Limb (tissue), 2 donors: Measurements from ENCODE around the gene ACADVL.

Source experiments
- DNase-seq, 2 donors: peaks; one replicate each; pipeline ENCODE4 v3.0.0-alpha.2; 2016; ENCODE audit errors: extremely low spot score in 2 of 2

The ACADVL gene

DNA sequence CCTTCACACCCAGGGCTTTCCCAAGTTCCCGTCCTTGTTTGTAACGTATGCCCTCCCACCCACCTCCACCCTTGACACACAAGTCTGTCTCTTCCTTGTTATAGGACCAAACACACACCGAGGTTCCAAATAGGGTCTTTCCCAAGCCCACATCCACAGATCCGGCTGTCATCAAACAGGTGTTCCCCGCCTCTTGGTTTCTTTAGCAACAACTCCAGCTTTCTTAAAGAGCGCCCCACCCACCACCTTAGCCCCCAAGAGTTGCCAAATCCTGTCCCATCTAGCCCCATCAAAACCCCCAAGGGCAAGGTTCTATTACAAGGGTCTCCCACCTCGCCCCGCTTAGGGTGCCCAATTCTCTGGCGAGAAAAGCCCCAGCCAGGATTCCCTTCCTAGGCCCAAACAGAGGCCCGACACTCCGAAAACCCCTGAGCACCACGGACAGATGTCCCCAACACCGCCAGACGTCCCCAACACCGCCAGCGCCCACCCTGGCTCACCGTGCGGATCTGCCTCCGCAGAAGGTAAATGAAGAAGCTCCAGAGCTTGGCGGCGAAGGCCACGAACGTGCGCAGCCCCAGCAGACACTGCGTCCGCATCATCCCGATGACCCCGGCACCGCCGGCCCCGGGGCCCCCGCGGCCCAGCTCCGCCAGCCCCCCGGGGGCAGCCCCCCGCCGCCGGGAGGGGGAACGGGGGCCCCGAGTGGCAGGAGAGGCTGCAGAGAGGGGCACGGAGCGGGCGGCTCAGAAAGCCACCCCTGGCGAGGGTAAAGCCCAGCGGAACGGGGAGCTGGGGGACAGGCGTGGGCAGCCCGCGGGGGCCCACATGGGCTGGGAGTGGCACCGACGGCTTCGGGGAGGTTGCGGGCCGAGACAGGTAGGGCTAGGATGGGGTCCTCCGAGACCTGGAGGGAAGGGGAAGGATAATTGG lies 31.2 kb downstream of the ACADVL start:
- DNase-seq: no peak

DNA sequence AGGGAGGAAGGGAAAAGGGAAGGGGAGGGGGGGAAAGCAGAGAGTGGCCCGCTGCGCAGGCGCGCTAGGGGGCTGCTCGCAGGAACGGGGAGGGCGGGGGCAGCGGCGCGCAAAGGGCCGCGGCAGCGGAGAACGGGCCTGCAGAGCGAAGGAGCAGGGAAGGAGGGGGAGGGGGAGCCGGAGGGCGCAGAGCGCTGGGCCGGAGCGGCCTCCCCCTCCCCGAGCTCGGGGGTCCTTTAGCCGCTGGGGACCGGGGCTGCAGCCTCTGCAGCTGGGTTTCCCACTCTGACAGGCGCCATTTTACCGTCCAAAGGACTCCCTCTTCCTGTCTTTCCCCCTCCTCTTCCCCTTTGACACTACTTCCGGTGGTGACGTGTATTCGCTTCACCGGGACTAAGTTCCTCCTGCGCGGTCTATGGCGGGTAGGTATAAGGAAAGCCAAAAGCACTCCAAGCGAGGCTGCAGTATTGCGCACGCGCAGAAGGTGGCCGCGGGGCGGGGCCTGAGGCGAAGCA lies 32.0 kb downstream of the ACADVL start, which contains the start of gene CTDNEP1:
CTDNEP1 (minus strand) TSS at position 74 of the 515 bp plus-strand sequence. CDS start 438 bp downstream, outside the sequence.
- DNase-seq: peak; percentile 99 to 100

DNA sequence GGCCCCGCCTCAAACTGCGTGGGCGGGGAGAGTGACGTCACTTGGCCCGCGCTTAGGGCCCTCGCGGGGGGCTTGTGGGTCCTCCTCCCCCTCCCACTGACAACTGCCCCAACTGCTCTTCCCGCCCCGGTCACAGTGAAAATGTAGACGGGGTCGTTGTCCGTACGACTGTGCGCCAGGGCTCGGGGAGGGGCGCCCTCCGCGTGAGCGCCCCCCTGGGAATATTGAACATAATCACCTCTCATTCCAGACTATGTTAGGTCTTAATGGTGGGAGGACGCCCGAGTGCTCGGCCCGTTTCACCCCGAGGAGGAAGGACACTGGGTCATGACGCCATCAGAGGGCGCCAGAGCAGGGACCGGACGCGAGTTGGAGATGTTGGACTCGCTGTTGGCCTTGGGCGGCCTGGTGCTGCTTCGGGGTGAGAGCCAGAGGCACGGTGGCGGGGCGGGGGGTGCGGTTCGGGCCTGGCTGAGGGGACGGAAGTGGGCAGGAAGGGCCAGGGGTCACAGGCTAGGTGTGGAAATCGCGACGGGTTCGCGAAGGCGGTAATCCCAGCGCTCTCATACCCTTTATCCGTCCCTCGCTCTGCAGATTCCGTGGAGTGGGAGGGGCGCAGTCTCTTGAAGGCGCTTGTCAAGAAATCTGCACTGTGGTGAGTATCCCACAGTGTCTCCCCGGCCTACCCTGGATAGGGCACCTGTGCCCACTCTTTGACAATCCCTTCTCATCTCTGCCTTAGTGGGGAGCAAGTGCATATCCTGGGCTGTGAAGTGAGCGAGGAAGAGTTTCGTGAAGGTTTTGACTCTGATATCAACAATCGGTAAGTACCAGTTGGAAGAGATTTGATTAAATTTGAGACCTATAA lies 32.7 kb downstream of the ACADVL start, which contains the start of gene ELP5:
ELP5 (plus strand) TSS at position 40 of the 868 bp plus-strand sequence; CDS start at position 376, 336 bp downstream.
- peak; percentile 93 to 95 for DNase-seq

DNA sequence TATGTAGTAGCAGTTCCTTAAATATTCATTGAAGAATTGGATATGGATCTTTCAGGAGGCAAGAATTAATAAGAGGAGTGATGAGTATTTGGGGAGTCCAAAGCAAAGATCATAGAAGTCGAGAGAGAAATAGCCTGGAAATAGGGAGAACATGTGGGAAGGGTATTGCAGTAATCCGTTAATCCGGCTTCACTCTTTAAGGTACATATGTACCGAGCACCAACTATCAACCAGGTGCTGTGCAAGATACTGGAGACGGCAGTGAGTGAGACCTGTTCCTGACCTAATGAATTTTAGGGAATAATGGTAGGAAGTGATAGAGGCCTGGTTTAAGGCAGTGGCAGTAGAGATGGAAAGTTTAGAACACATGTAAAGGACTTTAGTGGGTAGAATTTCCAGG lies 33.3 kb downstream of the ACADVL start:
- no peak for DNase-seq

DNA sequence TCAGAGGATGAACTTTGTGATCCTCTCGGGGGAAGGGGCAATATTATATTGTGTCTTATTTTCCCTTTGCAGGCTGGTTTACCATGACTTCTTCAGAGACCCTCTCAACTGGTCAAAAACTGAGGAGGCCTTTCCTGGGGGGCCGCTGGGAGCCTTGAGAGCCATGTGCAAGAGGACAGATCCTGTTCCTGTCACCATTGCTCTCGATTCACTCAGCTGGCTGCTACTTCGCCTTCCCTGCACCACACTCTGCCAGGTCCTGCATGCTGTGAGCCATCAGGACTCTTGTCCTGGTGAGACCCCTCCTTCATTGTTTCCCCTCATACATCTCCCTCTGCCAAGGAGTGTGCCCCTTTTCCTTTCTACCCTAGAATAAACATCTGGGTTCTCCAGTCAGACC lies 34.8 kb downstream of the ACADVL start:
- DNase-seq: no peak

DNA sequence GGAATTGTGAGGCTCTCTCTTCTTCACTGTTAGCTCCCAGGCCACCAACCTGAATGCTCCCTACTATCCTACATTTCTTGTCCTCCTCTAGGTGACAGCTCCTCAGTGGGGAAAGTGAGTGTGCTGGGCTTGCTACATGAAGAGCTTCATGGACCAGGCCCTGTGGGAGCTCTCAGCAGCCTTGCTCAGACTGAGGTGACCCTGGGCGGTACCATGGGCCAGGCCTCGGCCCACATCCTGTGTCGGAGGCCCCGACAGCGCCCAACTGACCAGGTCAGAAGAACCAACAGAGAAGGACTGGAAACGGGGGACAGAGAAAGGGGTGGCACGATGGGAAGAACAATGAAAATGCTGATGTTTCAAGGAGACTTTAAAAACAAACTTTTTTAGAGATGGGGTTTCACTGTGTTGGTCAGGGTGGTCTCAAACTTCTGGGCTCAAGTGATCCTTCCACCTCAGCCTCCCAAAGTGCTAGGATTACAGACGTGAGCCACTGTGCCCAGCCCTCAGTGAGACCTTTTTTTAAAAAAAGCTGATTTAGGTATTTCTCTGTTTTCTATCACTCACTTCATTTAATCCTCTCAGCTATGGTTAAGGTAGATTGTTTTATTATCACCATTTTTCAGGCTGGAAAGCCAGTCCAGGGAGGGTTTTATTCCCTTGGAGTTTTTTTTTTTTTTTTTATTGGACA lies 37.2 kb downstream of the ACADVL start:
- DNase-seq: no peak

DNA sequence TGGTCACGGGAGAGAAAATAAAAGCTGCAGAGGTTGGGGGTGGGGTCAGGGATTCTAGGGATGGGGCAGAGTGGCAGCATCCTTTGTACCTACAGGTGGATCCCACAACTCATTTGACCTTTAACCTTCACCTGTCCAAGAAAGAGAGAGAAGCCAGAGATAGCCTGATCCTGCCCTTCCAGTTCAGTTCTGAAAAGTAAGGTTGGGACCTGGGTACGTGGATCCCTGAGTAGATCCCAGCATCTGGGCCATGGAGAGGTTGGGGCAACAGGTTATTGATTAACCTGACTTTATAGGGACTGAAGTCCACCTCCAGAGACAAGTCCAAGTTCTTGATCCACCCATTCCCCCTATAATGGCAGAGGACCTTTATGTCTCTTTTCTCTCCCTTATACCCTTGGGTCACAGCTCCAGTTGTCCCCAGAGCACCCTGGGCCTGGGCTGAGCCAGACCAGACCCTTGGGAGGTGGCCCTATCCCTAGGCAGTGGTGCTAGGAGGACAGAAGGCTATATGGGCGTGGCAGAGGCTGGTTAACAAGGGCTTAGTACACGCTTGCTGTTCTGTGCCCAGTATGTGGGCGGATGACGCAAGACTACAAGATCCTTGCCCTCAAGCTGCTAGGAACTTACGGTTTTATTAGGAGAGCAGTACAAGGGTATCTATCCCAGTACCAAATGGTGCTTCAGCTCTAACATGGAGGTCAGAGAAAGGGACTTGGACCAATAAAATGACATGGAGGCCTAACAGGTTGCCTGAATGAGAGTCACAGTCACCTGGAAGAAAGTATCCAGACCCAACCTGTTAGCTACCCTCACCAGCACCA lies 39.2 kb downstream of the ACADVL start:
- no peak for DNase-seq

DNA sequence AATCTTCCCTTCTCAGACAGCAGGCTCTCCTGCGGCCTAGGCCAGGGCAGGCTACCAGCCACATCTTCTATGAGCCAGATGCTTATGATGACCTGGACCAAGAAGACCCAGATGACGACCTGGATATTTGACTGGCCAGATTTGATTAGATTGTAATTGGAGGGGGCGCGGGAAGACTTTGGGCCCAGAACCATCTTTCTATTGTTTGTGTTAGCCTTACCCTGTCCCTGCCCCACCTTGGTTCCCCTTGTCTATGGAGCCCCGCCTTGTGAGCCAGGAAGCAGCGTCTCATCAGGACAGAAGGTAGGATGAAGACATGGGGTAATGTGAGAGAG lies 39.8 kb downstream of the ACADVL start:
- DNase-seq: no peak

DNA sequence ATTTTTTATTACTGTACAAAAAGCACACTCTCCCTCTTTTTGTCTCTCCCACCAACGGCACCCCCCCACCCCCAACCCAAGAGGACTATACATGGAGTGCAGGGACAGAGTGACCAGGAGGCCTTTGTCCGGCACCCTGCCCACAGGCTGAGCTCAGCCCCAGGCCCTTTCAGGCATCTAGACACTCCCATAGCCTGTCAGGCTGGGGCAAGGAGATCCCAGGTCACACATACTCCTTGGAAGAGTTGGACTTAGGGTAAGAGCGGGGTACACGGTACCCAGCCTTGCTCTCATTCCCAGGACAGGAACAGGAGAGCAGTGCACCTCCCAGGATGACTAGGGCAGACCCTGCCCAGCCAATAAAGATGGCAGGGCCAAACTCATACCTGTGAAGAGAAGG lies 40.4 kb downstream of the ACADVL start:
- no peak for DNase-seq

DNA sequence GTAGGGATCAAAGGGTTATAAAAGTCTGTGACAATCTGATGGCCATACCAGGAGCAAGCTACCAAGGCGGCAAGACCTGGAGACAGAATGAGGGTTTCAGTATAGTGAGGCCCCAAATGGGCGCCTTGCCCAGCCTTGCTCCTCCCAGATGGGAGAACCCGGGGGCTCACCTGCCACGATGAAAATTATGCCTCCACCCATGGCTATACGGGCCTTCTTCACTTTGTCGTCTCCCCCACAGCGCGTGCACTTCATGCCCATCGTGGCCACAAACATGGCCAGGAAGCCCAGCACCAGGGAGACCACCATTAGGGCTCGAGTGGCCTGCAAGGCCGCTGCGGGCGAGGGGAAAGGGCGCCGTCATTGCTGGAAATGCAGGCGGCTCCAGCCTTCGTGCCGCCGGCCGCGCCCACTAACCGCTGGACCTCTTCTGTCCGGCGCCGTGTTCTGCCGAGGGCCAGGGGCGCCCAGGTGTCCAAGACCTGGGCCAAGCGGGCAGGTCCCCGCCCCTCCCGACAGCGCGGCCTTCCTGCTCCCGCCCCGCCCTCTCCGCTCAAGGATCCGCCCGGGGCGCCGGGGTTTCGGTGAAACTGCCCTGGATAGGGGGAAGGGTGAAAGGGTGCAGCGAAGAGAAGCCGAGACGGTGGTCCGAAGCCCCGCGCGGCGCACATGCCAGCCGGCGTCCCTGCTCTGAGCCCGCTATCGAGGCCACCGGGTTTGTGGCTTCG lies 41.1 kb downstream of the ACADVL start:
- DNase-seq: peak in 1 of 2 donors; percentile 60

DNA sequence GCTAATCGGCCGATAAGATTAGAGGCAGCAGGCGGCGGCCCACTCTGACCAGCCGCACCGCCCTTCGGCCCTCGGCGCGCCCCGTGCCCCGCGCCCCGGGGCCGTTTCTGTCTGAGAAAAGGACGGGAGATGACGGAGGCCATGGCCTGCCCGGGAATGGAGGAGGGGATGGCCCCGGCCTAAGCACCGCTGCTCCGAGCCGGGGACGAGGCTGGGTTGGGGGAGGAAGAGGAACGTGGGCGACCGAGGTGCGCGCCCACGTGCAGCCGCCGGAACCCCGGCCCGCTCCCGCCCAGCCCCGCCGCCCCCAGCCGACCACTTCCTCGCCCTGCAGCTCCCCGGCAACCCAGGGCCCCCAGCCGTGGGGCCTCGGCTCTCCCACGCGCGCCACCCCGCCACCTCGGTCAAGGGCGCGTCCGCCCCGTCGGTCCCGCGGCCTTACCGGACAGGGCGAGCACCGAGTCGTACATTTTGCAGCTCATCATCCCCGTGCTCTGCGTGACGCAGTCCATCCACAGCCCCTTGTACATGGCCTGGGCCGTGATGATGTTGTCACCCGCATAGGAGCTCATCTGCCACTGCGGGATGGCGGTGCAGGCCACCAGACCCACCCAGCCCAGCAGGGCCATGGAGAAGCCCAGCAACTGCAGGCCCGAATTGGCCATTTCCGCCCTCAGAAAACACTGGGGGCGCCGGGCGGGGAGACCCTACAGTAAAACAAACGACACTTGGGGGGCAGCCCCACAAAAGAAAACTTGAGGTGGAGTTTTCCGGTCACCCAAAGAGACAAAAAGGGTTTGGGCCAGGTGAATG lies 41.8 kb downstream of the ACADVL start:
- no peak for DNase-seq

DNA sequence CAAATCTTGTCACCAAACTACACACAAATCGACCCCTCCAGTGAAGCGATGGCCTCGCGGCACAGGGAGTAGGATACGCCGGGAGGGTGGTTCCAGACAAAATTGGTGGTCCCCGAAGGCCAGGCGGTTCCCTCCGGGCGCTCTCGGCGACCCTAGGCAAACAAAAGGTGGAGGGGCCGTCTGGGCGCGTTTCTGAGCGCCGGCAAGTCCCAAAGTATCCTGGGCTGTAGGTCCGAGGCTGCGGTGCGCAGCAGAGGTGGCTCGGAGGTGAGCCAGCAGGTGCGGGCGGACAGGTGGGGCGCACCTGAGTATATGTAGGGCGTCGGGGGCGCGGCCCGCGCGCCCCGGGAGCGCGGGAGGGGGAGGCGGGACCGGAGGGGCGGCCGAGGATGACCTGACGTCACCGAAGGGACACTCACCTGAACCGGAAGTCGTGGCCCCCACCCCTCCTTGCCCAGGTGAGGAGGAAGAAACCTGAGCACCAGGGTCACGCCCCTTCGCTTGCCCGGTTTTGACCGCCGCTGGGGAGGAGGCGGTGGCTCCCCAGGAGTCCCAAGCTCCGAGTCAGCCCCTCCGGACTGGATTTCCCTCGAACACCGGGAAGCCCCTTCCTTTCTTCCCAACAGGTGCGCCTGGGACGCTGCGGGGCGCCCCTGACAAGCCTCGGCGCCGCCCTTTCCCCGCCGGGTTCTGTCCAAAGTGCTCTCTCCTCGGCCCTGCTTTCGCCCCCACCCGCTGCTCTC lies 42.6 kb downstream of the ACADVL start, which contains the start of gene CLDN7:
CLDN7 (minus strand) TSS at position 287 of the 743 bp plus-strand sequence. CDS start 435 bp downstream, outside the sequence.
- DNase-seq: no peak

DNA sequence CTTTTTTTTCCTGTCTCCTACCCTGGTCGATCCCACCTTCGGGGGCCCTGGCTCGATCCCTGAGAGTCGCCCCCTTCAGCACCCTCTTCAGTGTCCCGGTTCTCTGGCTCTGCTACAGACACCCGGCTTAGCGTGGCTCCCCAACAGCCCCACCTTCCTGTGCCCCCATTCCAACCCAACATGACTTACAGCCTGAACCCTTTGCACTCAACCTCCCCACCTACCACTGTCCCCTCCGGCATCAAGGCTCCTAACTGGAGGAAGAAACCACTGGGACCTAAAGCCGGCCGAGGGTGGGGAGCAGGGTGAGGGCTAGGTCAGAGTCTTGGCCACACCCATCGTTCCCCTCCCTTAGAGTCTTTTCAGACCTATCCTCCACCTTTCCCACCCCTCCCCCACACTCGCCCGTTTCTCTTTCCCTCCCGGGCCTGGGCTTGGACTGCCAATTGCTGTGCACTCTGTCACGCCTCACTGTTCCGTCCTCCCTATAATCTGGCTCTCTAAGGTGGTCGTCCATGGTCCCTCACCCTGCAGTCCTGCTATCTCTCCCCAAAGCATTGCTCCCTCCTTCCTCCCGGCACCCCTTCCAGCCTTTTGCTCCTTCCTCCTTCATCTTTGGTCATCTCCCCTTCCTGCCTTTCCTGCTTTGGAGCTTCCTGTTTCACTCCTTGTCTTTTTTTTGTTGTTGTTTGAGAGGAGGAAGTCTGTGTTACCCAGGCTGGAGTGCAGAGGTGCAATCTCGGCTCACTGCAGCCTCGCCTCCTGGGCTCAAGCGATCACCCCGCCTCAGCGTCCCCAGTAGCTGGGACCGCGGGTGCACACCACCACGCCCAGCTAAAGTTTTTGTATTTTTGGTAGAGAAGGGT lies 43.4 kb downstream of the ACADVL start:
- no peak for DNase-seq

DNA sequence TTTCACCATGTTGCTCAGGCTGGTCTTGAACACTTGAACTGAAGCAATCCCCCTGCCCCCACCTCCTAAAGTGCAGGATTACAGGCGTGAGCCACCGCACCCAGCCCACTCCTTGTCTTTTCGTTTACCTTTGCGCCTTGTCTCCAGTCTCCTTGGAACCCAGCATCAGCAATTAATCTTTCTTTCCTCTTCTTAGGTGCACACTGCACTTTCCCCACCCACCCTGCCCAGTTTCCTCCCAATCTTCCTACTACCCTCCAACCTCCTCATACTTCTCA lies 44.0 kb downstream of the ACADVL start:
- DNase-seq: no peak

DNA sequence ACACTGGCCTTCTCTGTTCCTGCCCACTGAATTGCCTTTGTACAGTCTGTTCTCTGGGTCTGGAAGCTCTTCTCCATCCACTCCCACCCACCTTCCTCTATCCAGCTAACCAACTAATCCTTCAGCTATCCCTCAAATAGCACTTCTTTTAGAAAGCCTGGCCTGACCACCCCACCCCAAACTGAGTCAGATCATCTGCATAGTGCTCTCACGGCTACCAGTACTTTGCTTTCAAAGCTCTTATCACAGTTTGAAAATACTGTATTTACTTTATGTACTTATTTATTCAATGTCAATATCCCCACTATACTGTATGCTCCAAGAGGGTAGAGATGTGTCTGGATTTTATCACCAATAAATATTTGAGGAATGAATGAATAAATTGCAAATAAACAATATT lies 47.0 kb downstream of the ACADVL start:
- no peak for DNase-seq
